ENCODE measurements around the gene VAV3.

Gene VAV3

GRCh38 chr1:107829036-107829770, 135.8 kb downstream of the VAV3 start:
- DNase-seq, result no peak

GRCh38 chr1:107824946-107825345, 140.0 kb downstream of the VAV3 start:
- no peak for DNase-seq

GRCh38 chr1:107821340-107821739, 143.6 kb downstream of the VAV3 start:
- peak; percentile 48 for DNase-seq

- DNase-seq, result no peak
Measured at GRCh38 chr1:107820801-107821200, 144.2 kb downstream of the VAV3 start.

- no peak for DNase-seq
Measured at GRCh38 chr1:107817935-107818334, 147.0 kb downstream of the VAV3 start.

GRCh38 chr1:107817206-107817605, 147.8 kb downstream of the VAV3 start:
- no peak for DNase-seq

GRCh38 chr1:107810291-107810951, 154.6 kb downstream of the VAV3 start:
- DNase-seq, result no peak

GRCh38 chr1:107807855-107808254, 157.1 kb downstream of the VAV3 start:
- no peak for DNase-seq

GRCh38 chr1:107807405-107807804, 157.6 kb downstream of the VAV3 start:
- DNase-seq, result no peak

GRCh38 chr1:107806902-107807301, 158.1 kb downstream of the VAV3 start:
- DNase-seq, result no peak

GRCh38 chr1:107804741-107805140, 160.2 kb downstream of the VAV3 start:
- DNase-seq, result no peak

GRCh38 chr1:107804134-107804533, 160.8 kb downstream of the VAV3 start:
- DNase-seq, result no peak

- no peak for DNase-seq
Measured at GRCh38 chr1:107803579-107803978, 161.4 kb downstream of the VAV3 start.

- no peak for DNase-seq
Measured at GRCh38 chr1:107802654-107803053, 162.3 kb downstream of the VAV3 start.

GRCh38 chr1:107795994-107796393, 169.0 kb downstream of the VAV3 start:
- DNase-seq, result no peak

- DNase-seq, result no peak
Measured at GRCh38 chr1:107795441-107795840, 169.5 kb downstream of the VAV3 start.

GRCh38 chr1:107794571-107794970, 170.4 kb downstream of the VAV3 start:
- DNase-seq, result no peak

GRCh38 chr1:107793896-107794453, 171.0 kb downstream of the VAV3 start:
- DNase-seq, result no peak

- DNase-seq, result no peak
Measured at GRCh38 chr1:107791348-107791747, 173.6 kb downstream of the VAV3 start.

GRCh38 chr1:107789817-107790524, 175.0 kb downstream of the VAV3 start:
- no peak for DNase-seq

GRCh38 chr1:107788206-107789202, 176.5 kb downstream of the VAV3 start:
- no peak for DNase-seq

- DNase-seq, result peak; percentile 31
Measured at GRCh38 chr1:107787299-107787698, 177.7 kb downstream of the VAV3 start.

Data from stimulated activated CD4-positive, alpha-beta T cell treated with anti-CD3 and anti-CD28 coated beads, Interleukin-1b, Interleukin-23, amount 100 ng/mL, for 48 hours (primary cell).